ENCODE data around the gene TMEM31.
"Not testable (repeated sequence)": the region's sequence is repeated elsewhere in the genome, so short reads cannot be mapped to it uniquely, and the experiment has no call there.

Gene TMEM31

DNA sequence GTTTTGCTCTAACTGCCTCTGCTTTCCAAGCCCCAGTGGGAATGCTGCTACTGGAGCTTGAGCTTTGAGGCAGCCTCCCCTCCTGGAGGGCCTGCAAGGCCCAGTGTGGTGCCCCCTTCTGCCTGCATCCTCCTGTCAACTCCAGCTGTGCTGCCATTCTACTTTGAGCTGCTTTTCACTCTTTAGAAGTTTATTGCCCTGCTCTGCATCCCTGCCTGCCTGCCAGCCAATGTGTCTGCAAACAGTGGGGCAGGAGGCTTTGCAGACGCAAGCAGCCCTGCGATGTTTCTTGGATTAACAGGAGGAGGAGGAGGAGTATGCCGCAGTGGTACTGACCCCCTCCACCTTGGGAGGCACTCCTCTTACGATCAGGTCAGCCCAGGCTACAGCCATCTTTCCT lies 16.4 kb downstream of the TMEM31 start:
- no peak for DNase-seq

DNA sequence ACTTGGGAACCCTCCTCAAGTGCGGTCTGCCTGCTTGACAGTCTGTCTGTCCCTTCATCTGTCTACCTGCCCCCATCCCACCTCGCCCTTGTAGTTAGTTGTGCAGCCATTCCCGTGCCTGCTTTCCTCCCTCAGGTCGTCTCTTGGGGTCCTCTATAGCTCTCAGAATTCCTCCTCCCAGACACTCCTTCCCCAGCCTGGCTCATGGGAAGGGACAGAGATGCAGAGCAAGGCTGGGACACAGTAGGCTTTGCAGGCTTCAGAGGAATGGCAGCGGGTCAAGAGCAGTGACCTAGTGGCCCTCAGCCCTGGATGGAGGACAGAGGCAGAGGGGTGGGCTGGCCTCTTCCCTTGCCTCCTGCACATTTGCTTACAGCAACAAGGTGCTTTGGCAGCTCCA lies 18.3 kb downstream of the TMEM31 start:
- no peak for DNase-seq

DNA sequence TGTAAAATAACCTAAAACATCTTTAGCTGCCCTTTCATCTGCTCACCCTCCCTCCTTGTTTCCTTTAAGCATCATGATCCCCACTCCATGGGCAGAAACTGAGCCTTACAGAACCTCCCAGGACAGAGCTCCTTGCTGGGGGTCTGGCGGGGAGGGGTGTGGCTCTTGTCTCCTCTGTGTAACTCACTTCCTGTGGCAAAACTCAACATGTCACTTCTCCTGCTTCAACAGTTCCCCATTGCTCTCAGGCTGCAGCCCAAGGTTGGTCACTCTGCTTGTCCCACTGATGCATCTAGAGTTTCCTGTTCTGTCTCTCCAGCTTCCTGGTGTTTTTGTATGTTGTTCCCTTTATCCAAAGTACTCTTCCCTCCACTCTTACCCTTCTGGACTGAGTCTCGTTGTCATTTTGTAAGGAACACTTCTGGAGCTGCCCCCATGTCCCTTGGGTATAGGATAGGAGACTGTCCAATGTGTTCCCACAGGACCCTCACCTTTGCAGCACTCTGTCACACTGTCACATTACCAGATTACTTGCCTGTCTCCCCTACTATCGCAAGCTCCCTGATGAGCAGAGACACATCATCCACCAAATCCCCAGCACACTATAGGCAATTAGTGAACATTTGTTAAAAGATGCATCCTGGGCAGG lies 19.6 kb downstream of the TMEM31 start:
- no peak for DNase-seq

DNA sequence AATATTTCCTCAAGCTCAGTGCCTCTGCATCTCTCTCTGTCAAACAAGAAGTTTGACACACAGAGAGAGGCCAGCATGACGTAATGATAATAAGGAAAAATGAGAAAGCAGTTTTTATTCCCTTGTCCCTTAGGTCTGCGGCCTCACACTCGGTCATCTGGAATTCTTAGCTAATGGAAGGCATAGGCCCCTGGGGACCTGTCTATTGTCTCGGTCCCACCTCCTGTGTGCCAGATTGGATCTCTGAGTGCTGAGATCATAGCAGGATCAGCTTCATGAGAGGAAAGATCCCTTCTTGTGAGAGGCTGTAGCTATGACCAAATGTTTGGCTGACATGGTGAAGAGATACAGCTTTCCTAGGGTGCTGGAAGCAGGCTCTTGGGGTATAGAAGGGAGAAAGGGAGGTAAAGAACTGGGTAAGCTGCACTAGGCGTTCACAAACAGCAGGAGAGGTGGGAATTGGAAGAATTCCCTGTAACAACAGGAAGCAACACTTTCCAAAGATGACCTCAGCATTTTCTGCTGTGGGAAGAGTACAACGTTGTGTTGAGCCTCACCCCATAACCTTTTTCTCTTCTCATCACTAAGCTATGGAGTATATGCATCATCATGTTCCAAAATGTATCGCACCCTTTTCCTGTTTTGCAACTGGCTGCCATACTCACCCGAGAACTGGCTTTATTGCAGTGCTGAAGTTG lies 20.2 kb downstream of the TMEM31 start:
- DNase-seq = no peak

DNA sequence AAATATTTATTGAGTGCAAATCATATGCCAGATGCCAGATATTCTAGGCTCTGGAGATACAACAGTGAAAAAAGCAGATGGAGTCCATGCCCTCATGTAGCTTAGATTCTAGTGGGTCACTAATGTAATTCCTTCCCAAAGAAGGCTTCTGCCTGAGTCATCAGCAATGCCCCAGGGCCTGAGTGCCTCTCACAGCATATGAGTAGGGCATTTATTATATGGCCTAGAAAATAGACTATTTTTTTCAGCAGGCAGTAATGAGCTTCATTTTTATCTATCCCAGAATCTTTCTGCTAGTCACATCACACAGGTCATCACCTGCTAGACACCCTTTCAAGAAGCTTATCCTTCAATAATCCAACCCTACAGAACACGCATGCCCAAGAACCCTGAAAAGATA lies 22.3 kb downstream of the TMEM31 start:
- no peak for DNase-seq

DNA sequence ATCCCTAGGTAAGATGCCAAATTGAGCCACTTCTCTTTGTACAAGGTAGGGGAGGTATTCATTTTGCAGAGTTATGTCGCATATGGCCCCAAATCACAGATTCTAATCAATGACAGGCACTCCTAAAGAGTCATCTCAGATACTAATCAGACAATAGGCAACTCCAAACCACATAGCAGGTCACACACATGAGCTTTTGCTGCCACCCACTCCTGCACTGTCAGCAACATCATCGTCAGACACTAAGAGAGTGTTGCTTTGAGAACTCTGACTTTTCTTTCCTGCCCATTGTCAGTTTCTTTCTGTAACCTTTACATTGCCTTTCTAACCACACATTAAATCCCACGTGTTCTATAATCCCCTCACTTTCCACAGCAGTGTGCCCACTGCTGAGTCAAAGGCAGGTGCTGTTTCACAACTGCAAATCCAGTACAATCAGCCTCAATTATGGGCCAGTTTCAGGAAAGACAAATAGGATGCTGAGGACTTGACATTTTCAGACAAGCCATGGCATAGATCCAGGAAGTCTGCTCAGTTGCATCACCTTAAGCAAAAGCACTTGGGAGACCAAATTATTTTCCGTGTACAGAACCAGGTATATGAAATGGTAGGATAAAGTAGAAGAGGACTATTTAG lies 23.5 kb downstream of the TMEM31 start:
- DNase-seq = no peak

DNA sequence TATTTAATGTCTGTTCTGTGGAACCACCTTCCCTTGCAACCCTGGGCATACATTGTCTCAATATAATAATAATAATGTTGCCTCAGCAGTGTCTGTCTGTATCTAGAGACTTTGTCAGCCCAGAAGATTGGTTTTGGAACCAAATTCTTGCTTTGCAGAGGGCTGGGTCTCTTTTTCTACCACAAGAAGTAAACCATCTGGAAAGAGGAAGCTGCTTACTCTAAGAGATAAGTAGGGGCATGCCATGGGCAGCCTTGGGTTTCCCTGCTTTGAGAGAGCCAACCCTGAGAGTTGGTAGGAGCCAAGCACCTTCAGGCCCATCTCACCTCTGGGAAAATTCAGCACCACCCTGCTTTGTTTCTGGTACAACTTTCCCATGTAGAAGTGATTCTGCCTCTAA lies 27.0 kb downstream of the TMEM31 start:
- DNase-seq = no peak

DNA sequence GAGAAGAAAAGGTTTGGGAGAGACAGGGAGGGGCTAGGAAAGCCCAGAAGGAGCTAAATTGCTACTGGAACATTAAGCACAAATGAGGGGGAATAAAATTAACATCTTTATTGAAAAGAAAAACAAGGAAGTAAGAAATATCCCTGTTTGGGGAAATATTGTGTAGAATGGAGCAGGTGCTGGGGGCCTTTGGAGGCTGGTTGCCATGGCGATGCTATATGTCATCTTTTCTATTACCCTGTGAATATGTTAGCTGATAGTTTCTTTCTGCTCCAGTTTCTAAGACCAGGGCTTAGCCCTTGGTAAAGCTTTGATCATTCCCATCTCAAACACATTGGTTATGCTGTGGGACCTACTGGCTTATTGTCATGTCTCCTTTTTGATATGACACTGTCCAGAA lies 28.7 kb downstream of the TMEM31 start:
- no peak for DNase-seq

DNA sequence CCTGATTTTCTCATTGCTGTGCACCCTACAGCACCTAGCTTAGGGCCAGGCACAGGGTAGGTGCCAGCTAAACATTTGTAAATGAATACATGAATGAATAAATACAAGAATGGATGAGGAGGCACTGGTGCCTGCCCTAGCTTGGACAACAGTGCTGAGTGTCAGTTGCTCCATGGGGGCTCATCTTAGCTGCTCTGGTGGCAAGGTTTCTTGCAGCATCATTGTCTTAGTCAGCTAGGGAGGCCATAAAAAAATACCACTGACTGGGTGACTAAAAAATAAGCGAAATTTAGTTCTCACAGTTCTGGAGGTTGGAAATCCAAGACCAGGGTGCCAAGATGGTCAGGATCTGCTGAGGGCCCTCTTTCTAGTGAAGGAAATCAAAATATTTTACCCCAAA lies 31.2 kb downstream of the TMEM31 start:
- DNase-seq = no peak

DNA sequence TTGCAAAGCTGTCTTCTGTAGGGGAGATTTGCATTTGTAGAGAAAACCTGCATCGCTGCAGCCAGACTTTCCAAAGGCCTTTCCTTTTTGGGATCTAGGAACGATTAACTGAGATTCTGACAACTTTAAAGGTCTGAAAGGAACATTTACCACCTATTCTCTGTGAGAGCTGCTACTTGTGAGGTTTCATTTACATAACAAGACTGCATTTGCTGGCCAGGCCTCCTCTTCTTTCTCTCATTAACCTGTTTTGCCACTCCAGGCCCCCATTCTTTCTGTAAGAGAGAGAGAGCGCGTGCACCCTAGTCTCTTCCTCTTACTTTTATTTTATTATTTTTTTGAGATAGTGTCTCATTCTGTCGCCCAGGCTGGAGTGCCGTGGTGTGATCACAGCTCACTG lies 31.6 kb downstream of the TMEM31 start:
- DNase-seq = no peak

DNA sequence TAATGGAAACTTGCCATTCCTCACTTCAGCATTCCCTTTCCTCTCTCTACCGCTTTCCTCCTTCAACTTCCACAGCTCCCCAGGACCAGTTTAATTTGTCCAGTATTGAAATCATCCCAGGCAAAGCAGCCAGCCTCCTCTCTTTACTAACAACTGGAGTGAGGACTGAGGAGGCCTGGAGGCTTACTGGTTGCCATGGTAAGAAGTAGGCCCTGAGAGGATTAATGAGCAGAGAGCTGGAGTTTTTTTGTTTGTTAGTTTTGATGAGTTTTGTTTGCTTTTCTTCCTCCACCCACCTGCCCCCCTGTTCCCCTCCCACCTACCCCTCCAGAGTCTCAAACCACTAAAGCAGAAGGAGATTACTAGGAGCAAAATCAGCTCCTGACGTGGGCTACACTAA lies 36.5 kb downstream of the TMEM31 start:
- DNase-seq = no peak

DNA sequence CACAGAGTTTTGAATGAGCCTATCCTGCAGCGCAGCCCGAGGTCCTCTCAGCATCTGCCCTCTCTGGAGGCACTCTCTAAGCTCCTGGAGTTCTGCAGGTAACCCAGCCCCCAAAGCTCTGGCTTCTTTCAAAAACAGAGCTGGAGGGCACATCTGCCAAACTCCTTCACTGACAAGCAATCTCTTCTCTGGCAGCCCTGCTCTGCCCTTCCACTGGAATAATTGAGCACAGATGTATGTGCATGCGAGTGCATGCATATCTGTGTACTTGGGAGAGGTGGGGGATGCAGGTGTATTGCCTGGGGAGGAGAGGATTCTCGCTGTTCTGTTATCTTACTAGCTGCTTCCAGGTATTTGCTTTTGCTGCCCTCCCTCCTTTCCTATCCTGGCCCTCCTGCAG lies 43.7 kb downstream of the TMEM31 start:
- DNase-seq = no peak

DNA sequence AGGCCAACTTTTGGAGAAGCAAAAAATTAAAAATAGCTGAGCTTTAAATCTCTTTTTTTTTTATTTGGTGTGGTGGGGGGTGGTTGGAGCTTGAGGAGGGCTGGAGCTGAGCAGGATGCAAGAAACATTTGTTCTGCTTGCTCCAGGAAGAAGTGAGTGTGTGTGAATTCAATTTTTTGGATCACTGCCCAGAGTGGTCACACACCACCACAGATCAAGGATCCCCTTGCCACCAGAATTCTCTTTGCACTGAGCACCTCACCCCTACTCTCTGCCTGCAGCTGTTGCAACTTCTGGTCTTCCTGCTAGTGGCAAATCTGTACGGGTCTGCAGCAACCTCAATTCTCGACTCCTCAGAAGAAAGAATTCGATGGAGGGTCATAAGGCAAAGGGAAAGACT lies 46.0 kb downstream of the TMEM31 start:
- no peak for DNase-seq

DNA sequence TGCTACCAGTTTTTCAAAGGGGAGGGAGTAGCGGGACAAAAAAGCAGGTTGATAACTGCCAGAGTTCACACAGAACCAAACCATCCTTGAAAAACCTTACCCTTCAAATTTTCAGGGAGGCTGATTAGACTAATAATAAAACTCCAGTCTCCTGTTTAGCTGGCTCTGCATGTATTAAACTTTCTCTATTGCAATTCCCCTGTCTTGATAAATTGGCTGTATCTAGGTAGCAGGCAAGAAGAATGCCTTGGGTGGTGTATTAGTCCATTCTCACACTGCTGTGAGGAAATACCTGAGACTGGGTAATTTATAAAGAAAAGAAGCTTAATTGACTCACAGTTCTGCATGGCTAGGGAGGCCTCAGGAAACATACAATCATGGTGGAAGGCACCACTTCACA lies 47.8 kb downstream of the TMEM31 start:
- no peak for DNase-seq

DNA sequence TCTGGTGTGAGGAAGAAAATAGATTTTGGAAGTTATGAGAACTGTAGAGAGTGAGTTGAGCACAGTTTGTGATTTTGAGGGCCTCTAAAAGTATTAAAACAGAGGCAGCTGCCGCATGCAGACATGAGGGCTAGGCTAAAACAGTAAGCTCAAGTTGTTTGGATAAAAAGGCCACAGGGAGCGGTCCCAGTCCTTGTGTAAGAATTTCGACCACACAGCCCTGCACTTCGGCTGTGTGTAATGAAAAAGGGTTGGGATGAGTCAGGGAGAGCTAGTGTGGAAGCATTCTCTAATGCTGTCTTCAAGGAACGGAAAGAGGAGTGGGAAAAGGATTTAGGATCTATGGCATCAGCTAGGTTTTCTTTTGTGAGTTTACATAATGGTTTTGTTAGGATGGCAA lies 52.8 kb downstream of the TMEM31 start:
- DNase-seq = not testable (repeated sequence)
